ENCODE data around the gene CHAC1. TPM values are rescaled to one million over a fixed set of nuclear protein-coding genes. Genes with fewer than 3 reads are reported as not detected.

The CHAC1 gene
- total and polyA plus RNA-seq, 2 of the 13 experiments (the other 11 are each of a cell fraction or from before 2014, with no cell fraction given), result 0.44 TPM; not detected in 1

DNA sequence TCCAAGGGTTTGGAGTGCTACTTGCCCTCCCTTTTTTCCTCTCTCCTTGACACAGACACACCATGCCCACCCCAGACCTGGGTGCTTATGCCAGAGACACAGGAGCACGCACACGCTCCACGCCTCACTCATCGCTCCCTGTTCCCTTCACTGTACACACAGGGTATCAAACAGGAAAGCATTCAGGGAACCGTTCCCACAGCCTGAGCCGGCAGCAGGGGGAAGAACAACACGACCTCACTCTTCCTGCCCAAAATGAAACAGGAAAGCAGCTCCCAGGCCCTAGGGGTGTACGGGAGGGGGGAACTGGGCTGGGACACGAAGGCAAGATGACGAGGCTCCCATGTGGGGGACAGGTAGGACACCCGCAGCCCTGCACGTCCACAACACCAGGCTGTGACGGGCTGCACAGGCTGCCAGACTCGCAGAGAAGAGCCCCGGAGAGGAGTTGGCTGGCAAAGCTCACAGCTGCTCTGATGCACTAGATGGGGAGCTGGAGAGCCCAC, 12.9 kb upstream of the CHAC1 start:
- H3K4me2 ChIP-seq (ENCODE audit: low read depth, low read length), result peak overlapping the region; percentile 99
- DNase-seq (ENCODE audit: low spot score) (no peak), FAIRE-seq (no peak), ATAC-seq (peak; percentile 11; the same call in 1 of the 3 replicates)
- peak overlapping the region in 2 of 3 experiments; percentile 25 to 74; a peak in 3 of 6 replicates for H3K4me3 ChIP-seq (replicated peaks in 1 of 3; ENCODE audit: insufficient read depth in 1 of 3, low read depth in 2 of 3, low read length in 3 of 3)
- 23% methylated on average over 11 of the region's 15 CpGs for WGBS (ENCODE audit: low lambda C conversion rate)
- H3K9ac ChIP-seq (ENCODE audit: insufficient read depth, low read depth, low read length), result peak overlapping the region; percentile 51; the same call in 1 of the 2 replicates
- H3K27me3 ChIP-seq (ENCODE audit: control insufficient read depth in 1 of 2, insufficient read depth in 2 of 2, low read length in 2 of 2), result peaks cover 0 to 33% of the 10 kb centered on the region in 2 experiments; a peak in 3 of 5 replicates
- no peak overlapping the region for H2AFZ ChIP-seq (ENCODE audit: low read length)
- ChIA-PET POLR2A (interaction anchor here (1.0 to 2.1 kb wide), 4 partner anchors 8 to 16 kb away, joined by 3 to 10 read pairs (median 6); partner anchors contain the start of gene DLL4), CTCF (ENCODE audit: low intra/inter-chr PET ratio, low total read pairs) (interaction anchor here (0.6 kb wide), 1 partner anchor 36 kb away, joined by 3 read pairs; no protein-coding TSS in a partner anchor)
- intact Hi-C loops (cut with micrococcal nuclease; ENCODE audit: unreplicated experiment) (loop anchor here (5.0 kb wide), 1 partner anchor 33 kb away; no protein-coding TSS in a partner anchor), in situ Hi-C loops (cut with HindIII; ENCODE audit: extremely low pct_ligation_motif_present, low pct_unique_long_range_greater_than_20kb) (no loop called here)
- H3K27ac ChIP-seq (ENCODE audit: extremely low read length, insufficient read depth, low read length), result no peak overlapping the region
- peaks cover 67% of the 10 kb centered on the region for H3K4me1 ChIP-seq (ENCODE audit: insufficient read depth, low read length)
- no peaks in the 10 kb centered on the region for H4K20me1 ChIP-seq (ENCODE audit: insufficient read depth, low read length)
- no TSS peak for BruUV-seq (replicated peaks)
- H3K9me3 ChIP-seq (ENCODE audit: low read length), result no peaks in the 10 kb centered on the region
- H3K36me3 ChIP-seq (replicated peaks in 1 of 2; ENCODE audit: control insufficient read depth in 1 of 2, insufficient read depth in 2 of 2, low read length in 2 of 2), result no peaks in the 10 kb centered on the region
- no peaks in the 10 kb centered on the region for H3K79me2 ChIP-seq (ENCODE audit: insufficient read depth, low read length)
- TF ChIP-seq ZBTB26 (CRISPR knock-in tag; IDR thresholded peaks at IDR 0.05; ENCODE audit: borderline replicate concordance) (no peak), ZNF256 (CRISPR knock-in tag; conservative IDR thresholded peaks at IDR 0.05) (no peak), KAT2B (IDR thresholded peaks at IDR 0.05; ENCODE audit: borderline replicate concordance, low read depth, low read length) (no peak), ZNF687 (CRISPR knock-in tag; IDR thresholded peaks at IDR 0.05) (peak; percentile 28; the same call in 1 of the 2 replicates), MAX (IDR thresholded peaks at IDR 0.05) (peak; percentile 24; the same call in 1 of the 2 replicates), TSC22D2 (CRISPR knock-in tag; IDR thresholded peaks at IDR 0.05; ENCODE audit: borderline replicate concordance) (no peak), KDM6A (CRISPR knock-in tag; IDR thresholded peaks at IDR 0.05; ENCODE audit: low read depth) (no peak), SRSF4 (IDR thresholded peaks at IDR 0.05; ENCODE audit: low read depth, low read length, poor library complexity, severe bottlenecking) (no peak), RBM39 (IDR thresholded peaks at IDR 0.05; ENCODE audit: low read depth, low read length, poor library complexity, severe bottlenecking) (no peak), PCBP2 (optimal IDR thresholded peaks at IDR 0.05; ENCODE audit: low read depth, low read length, poor library complexity, severe bottlenecking) (no peak), HDAC6 (IDR thresholded peaks at IDR 0.05; ENCODE audit: low read depth, low read length) (no peak), SSRP1 (CRISPR knock-in tag; IDR thresholded peaks at IDR 0.05) (no peak), ATRX (CRISPR knock-in tag; IDR thresholded peaks at IDR 0.05; ENCODE audit: borderline replicate concordance) (no peak), CEBPB (IDR thresholded peaks at IDR 0.05; ENCODE audit: borderline replicate concordance, low read depth, low read length) (no peak), MIER2 (CRISPR knock-in tag; IDR thresholded peaks at IDR 0.05) (no peak), NKX3-1 (CRISPR knock-in tag; IDR thresholded peaks at IDR 0.05) (no peak), ZNF878 (CRISPR knock-in tag; IDR thresholded peaks at IDR 0.05) (no peak)
- TF ChIP-seq, protein P1, sequence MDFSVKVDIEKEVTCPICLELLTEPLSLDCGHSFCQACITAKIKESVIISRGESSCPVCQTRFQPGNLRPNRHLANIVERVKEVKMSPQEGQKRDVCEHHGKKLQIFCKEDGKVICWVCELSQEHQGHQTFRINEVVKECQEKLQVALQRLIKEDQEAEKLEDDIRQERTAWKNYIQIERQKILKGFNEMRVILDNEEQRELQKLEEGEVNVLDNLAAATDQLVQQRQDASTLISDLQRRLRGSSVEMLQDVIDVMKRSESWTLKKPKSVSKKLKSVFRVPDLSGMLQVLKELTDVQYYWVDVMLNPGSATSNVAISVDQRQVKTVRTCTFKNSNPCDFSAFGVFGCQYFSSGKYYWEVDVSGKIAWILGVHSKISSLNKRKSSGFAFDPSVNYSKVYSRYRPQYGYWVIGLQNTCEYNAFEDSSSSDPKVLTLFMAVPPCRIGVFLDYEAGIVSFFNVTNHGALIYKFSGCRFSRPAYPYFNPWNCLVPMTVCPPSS (IDR thresholded peaks at IDR 0.05), result no peak
